Measurements from ENCODE around the gene HDDC2. TPM values are rescaled to one million over a fixed set of nuclear protein-coding genes. Genes with fewer than 3 reads are reported as not detected.

The HDDC2 gene
- total and polyA plus RNA-seq, 2 experiments from 2014 or later, result 70.6 to 110 TPM

DNA sequence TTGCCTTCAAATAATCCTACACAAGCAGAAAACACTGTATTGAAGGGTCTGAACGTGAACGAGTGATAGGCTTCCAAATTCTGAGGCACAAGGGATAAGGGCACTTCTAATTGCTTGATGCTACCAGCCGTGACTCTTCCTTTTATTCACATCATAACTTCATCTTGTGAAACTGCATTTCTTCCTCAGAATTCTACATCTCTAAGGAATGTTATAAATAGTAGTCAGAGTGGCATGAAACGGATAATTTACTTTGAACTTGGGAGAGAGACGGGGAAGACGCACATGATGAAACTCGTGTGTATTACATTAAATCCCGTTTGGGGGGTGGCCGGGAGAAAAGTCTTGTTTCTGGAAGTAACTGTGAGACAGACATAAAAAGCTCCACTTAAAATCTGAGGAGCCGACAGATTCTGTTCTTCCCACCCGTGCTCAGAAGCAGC lies 754 bp downstream of the HDDC2 start:
- peak; percentile 37 for DNase-seq (ENCODE audit: low spot score)
- H3K27ac ChIP-seq, result peak overlapping the region; percentile 90
- no peaks in the 10 kb centered on the region for H3K36me3 ChIP-seq (replicated peaks; ENCODE audit: insufficient read depth, low read depth)
- TF ChIP-seq EZH2 (IDR thresholded peaks at IDR 0.05; ENCODE audit: borderline replicate concordance) (no peak), EZH2phosphoT487 (IDR thresholded peaks at IDR 0.05; ENCODE audit: low read depth, severe bottlenecking, unreplicated experiment) (no peak)
- TF ChIP-seq, protein P1, sequence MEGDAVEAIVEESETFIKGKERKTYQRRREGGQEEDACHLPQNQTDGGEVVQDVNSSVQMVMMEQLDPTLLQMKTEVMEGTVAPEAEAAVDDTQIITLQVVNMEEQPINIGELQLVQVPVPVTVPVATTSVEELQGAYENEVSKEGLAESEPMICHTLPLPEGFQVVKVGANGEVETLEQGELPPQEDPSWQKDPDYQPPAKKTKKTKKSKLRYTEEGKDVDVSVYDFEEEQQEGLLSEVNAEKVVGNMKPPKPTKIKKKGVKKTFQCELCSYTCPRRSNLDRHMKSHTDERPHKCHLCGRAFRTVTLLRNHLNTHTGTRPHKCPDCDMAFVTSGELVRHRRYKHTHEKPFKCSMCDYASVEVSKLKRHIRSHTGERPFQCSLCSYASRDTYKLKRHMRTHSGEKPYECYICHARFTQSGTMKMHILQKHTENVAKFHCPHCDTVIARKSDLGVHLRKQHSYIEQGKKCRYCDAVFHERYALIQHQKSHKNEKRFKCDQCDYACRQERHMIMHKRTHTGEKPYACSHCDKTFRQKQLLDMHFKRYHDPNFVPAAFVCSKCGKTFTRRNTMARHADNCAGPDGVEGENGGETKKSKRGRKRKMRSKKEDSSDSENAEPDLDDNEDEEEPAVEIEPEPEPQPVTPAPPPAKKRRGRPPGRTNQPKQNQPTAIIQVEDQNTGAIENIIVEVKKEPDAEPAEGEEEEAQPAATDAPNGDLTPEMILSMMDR (IDR thresholded peaks at IDR 0.05; ENCODE audit: poor library complexity), result no peak
- no peaks in the 10 kb centered on the region for H3K9me3 ChIP-seq (ENCODE audit: low read depth)
- WGBS (ENCODE audit: low lambda C conversion rate, missing lambda C conversion rate), result 1% methylated on average over 11 of the region's 11 CpGs
- peak overlapping the region; percentile 35 for H3K4me3 ChIP-seq
- no peaks in the 10 kb centered on the region for H3K9me2 ChIP-seq (replicated peaks; ENCODE audit: insufficient read depth)
- peaks cover 37% of the 10 kb centered on the region for H3K79me2 ChIP-seq
- peak overlapping the region; percentile 84 for H3K4me2 ChIP-seq
- peaks cover 16% of the 10 kb centered on the region for H3K4me1 ChIP-seq (ENCODE audit: insufficient read depth)
- peak overlapping the region; percentile 42 for H2AFZ ChIP-seq
- H3K27me3 ChIP-seq, result no peaks in the 10 kb centered on the region
- no peaks in the 10 kb centered on the region for H4K20me1 ChIP-seq (ENCODE audit: insufficient read depth, poor library complexity, severe bottlenecking)

GRCh38 chr6:125299257-125299656 lies 2.5 kb downstream of the HDDC2 start:
- Histone ChIP-seq H3K27me3 (no peaks in the 10 kb centered on the region), H3K4me3 (no peak overlapping the region), H3K4me1 (ENCODE audit: insufficient read depth) (peaks cover 16% of the 10 kb centered on the region), H3K36me3 (replicated peaks; ENCODE audit: insufficient read depth, low read depth) (no peaks in the 10 kb centered on the region), H4K20me1 (ENCODE audit: insufficient read depth, poor library complexity, severe bottlenecking) (no peaks in the 10 kb centered on the region), H3K9me2 (replicated peaks; ENCODE audit: insufficient read depth) (no peaks in the 10 kb centered on the region), H3K79me2 (peaks cover 43% of the 10 kb centered on the region), H3K9me3 (ENCODE audit: low read depth) (no peaks in the 10 kb centered on the region), H3K27ac (no peak overlapping the region), H2AFZ (no peak overlapping the region), H3K4me2 (peak overlapping the region; percentile 84)
- DNase-seq (ENCODE audit: low spot score), result no peak
- 99% methylated on average over 3 of the region's 3 CpGs for WGBS (ENCODE audit: low lambda C conversion rate, missing lambda C conversion rate)
- TF ChIP-seq EZH2 (IDR thresholded peaks at IDR 0.05; ENCODE audit: borderline replicate concordance) (no peak), EZH2phosphoT487 (IDR thresholded peaks at IDR 0.05; ENCODE audit: low read depth, severe bottlenecking, unreplicated experiment) (no peak)
- TF ChIP-seq, protein P1 (IDR thresholded peaks at IDR 0.05; ENCODE audit: poor library complexity), result no peak

GRCh38 chr6:125296471-125296870 lies 5.3 kb downstream of the HDDC2 start:
- H3K4me3 ChIP-seq, result no peak overlapping the region
- no peaks in the 10 kb centered on the region for H3K27me3 ChIP-seq
- H3K4me1 ChIP-seq (ENCODE audit: insufficient read depth), result peaks cover 16% of the 10 kb centered on the region
- H3K9me3 ChIP-seq (ENCODE audit: low read depth), result no peaks in the 10 kb centered on the region
- no peaks in the 10 kb centered on the region for H4K20me1 ChIP-seq (ENCODE audit: insufficient read depth, poor library complexity, severe bottlenecking)
- H3K9me2 ChIP-seq (replicated peaks; ENCODE audit: insufficient read depth), result no peaks in the 10 kb centered on the region
- WGBS (ENCODE audit: low lambda C conversion rate, missing lambda C conversion rate), result 80% methylated on average over 1 of the region's 1 CpG
- H3K36me3 ChIP-seq (replicated peaks; ENCODE audit: insufficient read depth, low read depth), result peaks cover 6% of the 10 kb centered on the region
- DNase-seq (ENCODE audit: low spot score), result no peak
- H3K79me2 ChIP-seq, result peaks cover 46% of the 10 kb centered on the region
- H3K4me2 ChIP-seq, result no peak overlapping the region
- TF ChIP-seq, protein P1 (IDR thresholded peaks at IDR 0.05; ENCODE audit: poor library complexity), result no peak
- TF ChIP-seq EZH2phosphoT487 (IDR thresholded peaks at IDR 0.05; ENCODE audit: low read depth, severe bottlenecking, unreplicated experiment) (no peak), EZH2 (IDR thresholded peaks at IDR 0.05; ENCODE audit: borderline replicate concordance) (no peak)
- H3K27ac ChIP-seq, result no peak overlapping the region
- no peak overlapping the region for H2AFZ ChIP-seq
